B cell (primary cell): ENCODE measurements around the gene PIP4K2A.

Experiments
- EZH2 ChIP-seq: IDR thresholded peaks from 2 replicates; pipeline ENCODE4 v1.6.1; 2012; ENCODE audit warnings: borderline replicate concordance, low read depth, mild to moderate bottlenecking, moderate library complexity, low read length; ENCODE audit not compliant: insufficient read depth, poor library complexity, severe bottlenecking
- TF ChIP-seq, protein P1 (sequence below): fragments of 200-600 bp; IDR thresholded peaks from one replicate; pipeline ENCODE4 v1.8.0; 2022; ENCODE audit warnings: antibody characterized with exemption, mild to moderate bottlenecking

DNA sequence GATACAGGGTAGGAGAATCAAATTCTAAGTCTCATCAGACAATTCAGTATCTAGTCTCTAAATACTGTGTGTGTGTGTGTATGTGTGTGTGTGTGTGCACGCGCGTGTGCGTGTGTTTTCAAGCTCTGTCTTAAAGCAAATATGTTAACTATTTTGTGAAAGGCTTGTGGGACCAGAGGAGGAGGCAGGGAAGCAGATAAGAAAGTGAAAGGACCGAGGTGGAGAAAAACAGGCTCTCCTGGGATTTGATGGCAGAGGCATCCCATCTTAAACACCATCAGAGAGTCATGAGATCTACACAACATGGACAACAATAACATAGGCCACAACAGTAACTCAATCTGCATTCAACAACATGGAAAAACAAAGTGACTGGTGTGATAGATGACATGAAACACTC is 67.1 kb downstream of the PIP4K2A start:
- TF ChIP-seq, protein P1, sequence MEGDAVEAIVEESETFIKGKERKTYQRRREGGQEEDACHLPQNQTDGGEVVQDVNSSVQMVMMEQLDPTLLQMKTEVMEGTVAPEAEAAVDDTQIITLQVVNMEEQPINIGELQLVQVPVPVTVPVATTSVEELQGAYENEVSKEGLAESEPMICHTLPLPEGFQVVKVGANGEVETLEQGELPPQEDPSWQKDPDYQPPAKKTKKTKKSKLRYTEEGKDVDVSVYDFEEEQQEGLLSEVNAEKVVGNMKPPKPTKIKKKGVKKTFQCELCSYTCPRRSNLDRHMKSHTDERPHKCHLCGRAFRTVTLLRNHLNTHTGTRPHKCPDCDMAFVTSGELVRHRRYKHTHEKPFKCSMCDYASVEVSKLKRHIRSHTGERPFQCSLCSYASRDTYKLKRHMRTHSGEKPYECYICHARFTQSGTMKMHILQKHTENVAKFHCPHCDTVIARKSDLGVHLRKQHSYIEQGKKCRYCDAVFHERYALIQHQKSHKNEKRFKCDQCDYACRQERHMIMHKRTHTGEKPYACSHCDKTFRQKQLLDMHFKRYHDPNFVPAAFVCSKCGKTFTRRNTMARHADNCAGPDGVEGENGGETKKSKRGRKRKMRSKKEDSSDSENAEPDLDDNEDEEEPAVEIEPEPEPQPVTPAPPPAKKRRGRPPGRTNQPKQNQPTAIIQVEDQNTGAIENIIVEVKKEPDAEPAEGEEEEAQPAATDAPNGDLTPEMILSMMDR = no peak
- TF ChIP-seq EZH2 = no peak
